Fibroblast of lung (primary cell): ENCODE measurements around the gene SLC25A40.

Experiments
- EZH2 ChIP-seq: IDR thresholded peaks from 2 replicates; pipeline ENCODE4 v1.5.1; 2012; ENCODE audit warnings: low read length, control low read depth, mild to moderate bottlenecking; ENCODE audit errors: missing control alignments
- TF ChIP-seq, protein P1 (sequence below), 2 donors: IDR thresholded peaks in 1 of 2; conservative IDR thresholded peaks in 1 of 2; 1 replicate in 1 of 2; 2 replicates in 1 of 2; pipeline ENCODE4 v1.5.1; 2011 to 2012; ENCODE audit warnings: low read length in 2 of 2, control low read depth in 1 of 2, inconsistent platforms in 1 of 2, low read depth in 1 of 2, mild to moderate bottlenecking in 1 of 2

DNA sequence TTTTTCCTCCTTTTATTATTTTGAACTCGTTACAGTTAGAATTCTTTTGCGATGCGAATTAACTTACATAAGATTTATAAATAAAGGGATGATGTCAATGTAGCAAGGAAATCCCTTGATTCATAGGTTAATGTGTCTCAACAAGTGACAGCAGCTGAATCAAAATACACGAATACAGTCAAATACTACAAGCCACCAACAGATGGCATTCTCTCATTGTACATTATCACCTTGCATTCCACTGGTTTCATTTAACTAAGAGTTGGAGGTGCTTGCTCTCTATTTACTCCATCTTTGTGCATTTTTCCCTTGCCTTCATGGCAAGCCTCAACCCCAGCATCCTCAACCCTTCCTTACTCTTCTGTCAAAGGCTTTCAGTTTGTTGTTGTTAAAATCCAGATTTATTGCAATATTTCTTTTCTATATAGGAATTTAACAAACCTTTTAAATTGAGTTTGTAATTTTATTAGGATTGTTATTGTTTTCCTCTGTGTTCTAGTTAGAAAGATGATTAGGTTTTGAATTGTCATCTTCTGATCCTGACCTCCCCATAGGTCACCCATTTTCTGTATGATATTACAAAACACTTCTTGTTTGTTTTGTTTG, 78.3 kb downstream of the SLC25A40 start:
- TF ChIP-seq, protein P1, sequence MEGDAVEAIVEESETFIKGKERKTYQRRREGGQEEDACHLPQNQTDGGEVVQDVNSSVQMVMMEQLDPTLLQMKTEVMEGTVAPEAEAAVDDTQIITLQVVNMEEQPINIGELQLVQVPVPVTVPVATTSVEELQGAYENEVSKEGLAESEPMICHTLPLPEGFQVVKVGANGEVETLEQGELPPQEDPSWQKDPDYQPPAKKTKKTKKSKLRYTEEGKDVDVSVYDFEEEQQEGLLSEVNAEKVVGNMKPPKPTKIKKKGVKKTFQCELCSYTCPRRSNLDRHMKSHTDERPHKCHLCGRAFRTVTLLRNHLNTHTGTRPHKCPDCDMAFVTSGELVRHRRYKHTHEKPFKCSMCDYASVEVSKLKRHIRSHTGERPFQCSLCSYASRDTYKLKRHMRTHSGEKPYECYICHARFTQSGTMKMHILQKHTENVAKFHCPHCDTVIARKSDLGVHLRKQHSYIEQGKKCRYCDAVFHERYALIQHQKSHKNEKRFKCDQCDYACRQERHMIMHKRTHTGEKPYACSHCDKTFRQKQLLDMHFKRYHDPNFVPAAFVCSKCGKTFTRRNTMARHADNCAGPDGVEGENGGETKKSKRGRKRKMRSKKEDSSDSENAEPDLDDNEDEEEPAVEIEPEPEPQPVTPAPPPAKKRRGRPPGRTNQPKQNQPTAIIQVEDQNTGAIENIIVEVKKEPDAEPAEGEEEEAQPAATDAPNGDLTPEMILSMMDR (conservative IDR thresholded peaks at IDR 0.05 in 1 of 2, IDR thresholded peaks at IDR 0.05 in 1 of 2; ENCODE audit: low read depth in 1 of 2, low read length in 2 of 2): peak; percentile 43 to 63
- TF ChIP-seq EZH2: no peak
